ENCODE results near the gene RNF126.
"Not testable (repeated sequence)": the region's sequence is repeated elsewhere in the genome, so short reads cannot be mapped to it uniquely, and the experiment has no call there.

The RNF126 gene

GRCh38 chr19:686589-687297 lies 23.7 kb upstream of the RNF126 start:
- no peak for DNase-seq (ENCODE audit: low read depth in 2 of 2)

- no peak for DNase-seq (ENCODE audit: low read depth in 2 of 2)
Measured at GRCh38 chr19:685454-685931, 22.5 kb upstream of the RNF126 start.

GRCh38 chr19:682678-683320 lies 19.8 kb upstream of the RNF126 start:
- no peak for DNase-seq (ENCODE audit: low read depth in 2 of 2)

GRCh38 chr19:681029-682019 lies 18.3 kb upstream of the RNF126 start:
- DNase-seq (ENCODE audit: low read depth in 2 of 2): no peak

GRCh38 chr19:680287-681028 lies 17.4 kb upstream of the RNF126 start:
- peak; percentile 95 for DNase-seq (ENCODE audit: low read depth in 2 of 2)

- peak; percentile 36 to 43 for DNase-seq (ENCODE audit: low read depth in 2 of 2)
Measured at GRCh38 chr19:679418-680286, 16.6 kb upstream of the RNF126 start.

GRCh38 chr19:678791-679388 lies 15.9 kb upstream of the RNF126 start:
- DNase-seq (ENCODE audit: low read depth in 2 of 2): no peak

- no peak for DNase-seq (ENCODE audit: low read depth in 2 of 2)
Measured at GRCh38 chr19:677601-678436, 14.8 kb upstream of the RNF126 start.

- peak; percentile 60 to 65 for DNase-seq (ENCODE audit: low read depth in 2 of 2)
Measured at GRCh38 chr19:677201-677600, 14.2 kb upstream of the RNF126 start.

- DNase-seq (ENCODE audit: low read depth in 2 of 2): no peak
Measured at GRCh38 chr19:676339-677105, 13.5 kb upstream of the RNF126 start, which contains the start of gene FSTL3. FSTL3 (plus strand) TSS chr19:676392; CDS start chr19:676424, 32 bp downstream.

- DNase-seq (ENCODE audit: low read depth in 2 of 2): no peak
Measured at GRCh38 chr19:676007-676338, 13.0 kb upstream of the RNF126 start.

- DNase-seq (ENCODE audit: low read depth in 2 of 2): no peak
Measured at GRCh38 chr19:674282-675151, 11.5 kb upstream of the RNF126 start.

- DNase-seq (ENCODE audit: low read depth in 2 of 2): no peak
Measured at GRCh38 chr19:670609-671075, 7.6 kb upstream of the RNF126 start.

- not testable (repeated sequence) for DNase-seq (ENCODE audit: low read depth in 2 of 2)
Measured at GRCh38 chr19:668675-669434, 5.8 kb upstream of the RNF126 start.

- not testable (repeated sequence) for DNase-seq (ENCODE audit: low read depth in 2 of 2)
Measured at GRCh38 chr19:666985-667573, 4.1 kb upstream of the RNF126 start.

GRCh38 chr19:664913-665443 lies 2.0 kb upstream of the RNF126 start:
- DNase-seq (ENCODE audit: low read depth in 2 of 2): peak; percentile 37 to 45

Data from fibroblast of skin of left quadriceps (primary cell).